Breast epithelium (tissue), 3 donors: ENCODE measurements around the gene MTCH2.

Experiments used
- POLR2A ChIP-seq: fragments of 450-650 bp; IDR thresholded peaks from one replicate; pipeline ENCODE4 v1.6.1; 2016; ENCODE audit warnings: antibody characterized with exemption, mild to moderate bottlenecking, moderate library complexity
- TF ChIP-seq, protein P1 (sequence below), 3 donors: fragments of 450-650 bp; IDR thresholded peaks; one replicate each; pipeline ENCODE4 v1.5.1; 2016 to 2017; ENCODE audit warnings: antibody characterized with exemption in 3 of 3, mild to moderate bottlenecking in 3 of 3, moderate library complexity in 3 of 3

DNA sequence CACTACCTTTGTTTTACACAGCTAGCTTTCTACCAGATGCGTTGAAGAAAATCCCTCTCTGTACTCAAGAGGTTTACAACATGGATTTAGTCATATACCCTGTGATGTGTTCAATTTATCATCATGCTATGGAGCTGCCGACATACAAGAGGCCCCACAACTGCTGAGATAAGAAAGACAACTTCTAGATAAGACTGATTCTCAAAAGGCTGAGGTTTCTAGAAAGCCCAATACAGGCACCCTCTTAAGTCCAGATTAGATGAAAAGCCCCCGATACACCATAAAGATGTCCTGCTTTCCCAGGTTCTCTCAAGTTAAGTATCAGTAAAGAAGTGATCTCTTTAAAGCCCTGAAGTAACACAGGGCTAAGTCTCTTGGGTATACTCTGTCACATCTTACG, 14.3 kb downstream of the MTCH2 start:
- TF ChIP-seq, protein P1, sequence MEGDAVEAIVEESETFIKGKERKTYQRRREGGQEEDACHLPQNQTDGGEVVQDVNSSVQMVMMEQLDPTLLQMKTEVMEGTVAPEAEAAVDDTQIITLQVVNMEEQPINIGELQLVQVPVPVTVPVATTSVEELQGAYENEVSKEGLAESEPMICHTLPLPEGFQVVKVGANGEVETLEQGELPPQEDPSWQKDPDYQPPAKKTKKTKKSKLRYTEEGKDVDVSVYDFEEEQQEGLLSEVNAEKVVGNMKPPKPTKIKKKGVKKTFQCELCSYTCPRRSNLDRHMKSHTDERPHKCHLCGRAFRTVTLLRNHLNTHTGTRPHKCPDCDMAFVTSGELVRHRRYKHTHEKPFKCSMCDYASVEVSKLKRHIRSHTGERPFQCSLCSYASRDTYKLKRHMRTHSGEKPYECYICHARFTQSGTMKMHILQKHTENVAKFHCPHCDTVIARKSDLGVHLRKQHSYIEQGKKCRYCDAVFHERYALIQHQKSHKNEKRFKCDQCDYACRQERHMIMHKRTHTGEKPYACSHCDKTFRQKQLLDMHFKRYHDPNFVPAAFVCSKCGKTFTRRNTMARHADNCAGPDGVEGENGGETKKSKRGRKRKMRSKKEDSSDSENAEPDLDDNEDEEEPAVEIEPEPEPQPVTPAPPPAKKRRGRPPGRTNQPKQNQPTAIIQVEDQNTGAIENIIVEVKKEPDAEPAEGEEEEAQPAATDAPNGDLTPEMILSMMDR (IDR thresholded peaks at IDR 0.05), result no peak
- no peak for TF ChIP-seq POLR2A
